H9 (cell line): ENCODE results near the gene FGR. TPM values are rescaled to one million over a fixed set of nuclear protein-coding genes. Genes with fewer than 3 reads are reported as not detected.
A peak's percentile ranks its signal among the peaks of the same experiment; 100 is the strongest.

Experiments
- DNase-seq: peaks from one replicate; pipeline ENCODE4 v3.0.0-alpha.2; 2017
- H2AFZ ChIP-seq: one replicate; pipeline ENCODE4 v1.6.1; 2013; ENCODE audit warnings: mild to moderate bottlenecking, low read length, control low read depth, moderate library complexity
- H2AK5ac ChIP-seq: 2 replicates; pipeline ENCODE4 v1.6.1; 2013; ENCODE audit warnings: low read length, control low read depth, mixed read lengths; ENCODE audit not compliant: insufficient read length
- H2BK120ac ChIP-seq: one replicate; pipeline ENCODE4 v1.6.1; 2013; ENCODE audit warnings: low read depth, mild to moderate bottlenecking, low read length, control low read depth, inconsistent platforms; ENCODE audit not compliant: poor library complexity, severe bottlenecking
- H2BK12ac ChIP-seq: 2 replicates; pipeline ENCODE4 v1.6.1; 2013; ENCODE audit warnings: low read length, control low read depth, mixed read lengths, low read depth; ENCODE audit not compliant: insufficient read length
- H2BK15ac ChIP-seq: 2 replicates; pipeline ENCODE4 v1.6.1; 2013; ENCODE audit warnings: low read depth, low read length, control low read depth
- H2BK20ac ChIP-seq: one replicate; pipeline ENCODE4 v1.6.1; 2013; ENCODE audit warnings: low read depth, mild to moderate bottlenecking, low read length, control low read depth, inconsistent platforms; ENCODE audit not compliant: poor library complexity, severe bottlenecking
- H2BK5ac ChIP-seq: 2 replicates; pipeline ENCODE4 v1.6.1; 2013; ENCODE audit warnings: low read length, control low read depth, mixed read lengths; ENCODE audit not compliant: insufficient read length
- H3K14ac ChIP-seq: 2 replicates; pipeline ENCODE4 v1.6.1; 2013; ENCODE audit warnings: low read length, control low read depth; ENCODE audit not compliant: insufficient read depth
- H3K18ac ChIP-seq: 2 replicates; pipeline ENCODE4 v1.6.1; 2013; ENCODE audit warnings: low read depth, mild to moderate bottlenecking, mixed read lengths, low read length, control low read depth; ENCODE audit not compliant: insufficient read length
- H3K23ac ChIP-seq: 2 replicates; pipeline ENCODE4 v1.6.1; 2013; ENCODE audit warnings: low read length, control low read depth, mixed read lengths, low read depth; ENCODE audit not compliant: insufficient read length
- H3K23me2 ChIP-seq: 2 replicates; pipeline ENCODE4 v1.6.1; 2013; ENCODE audit warnings: low read depth, mild to moderate bottlenecking, mixed read lengths, low read length, control low read depth; ENCODE audit not compliant: insufficient read length, poor library complexity, severe bottlenecking
- H3K27ac ChIP-seq: 2 replicates; pipeline ENCODE4 v1.5.1; 2013; ENCODE audit warnings: low read length, control low read depth, mixed read lengths, low read depth; ENCODE audit not compliant: insufficient read length
- H3K27me3 ChIP-seq: 2 replicates; pipeline ENCODE4 v1.6.1; 2013; ENCODE audit warnings: low read length, control low read depth, inconsistent platforms; ENCODE audit not compliant: insufficient read depth
- H3K4ac ChIP-seq: 2 replicates; pipeline ENCODE4 v1.6.1; 2013; ENCODE audit warnings: low read depth, mild to moderate bottlenecking, control low read depth, inconsistent platforms, low read length, moderate library complexity
- H3K4me1 ChIP-seq: 2 replicates; pipeline ENCODE4 v1.6.1; 2013; ENCODE audit warnings: low read length, control low read depth, inconsistent platforms; ENCODE audit not compliant: insufficient read depth
- H3K4me2 ChIP-seq: 2 replicates; pipeline ENCODE4 v1.6.1; 2013; ENCODE audit warnings: low read length, control low read depth, mixed read lengths; ENCODE audit not compliant: insufficient read length, insufficient read depth
- H3K56ac ChIP-seq: 2 replicates; pipeline ENCODE4 v1.6.1; 2013; ENCODE audit warnings: low read depth, mild to moderate bottlenecking, mixed read lengths, low read length, control low read depth; ENCODE audit not compliant: insufficient read length
- H3K79me1 ChIP-seq: 2 replicates; pipeline ENCODE4 v1.6.1; 2013; ENCODE audit warnings: low read depth, mild to moderate bottlenecking, moderate library complexity, low read length, control low read depth, inconsistent platforms; ENCODE audit not compliant: insufficient read depth, poor library complexity, severe bottlenecking
- H3K79me2 ChIP-seq: 2 replicates; pipeline ENCODE4 v1.6.1; 2013; ENCODE audit warnings: low read length, control low read depth, inconsistent platforms; ENCODE audit not compliant: insufficient read depth
- H3K9ac ChIP-seq: 2 replicates; pipeline ENCODE4 v1.6.1; 2013; ENCODE audit warnings: low read length, control low read depth, mixed read lengths; ENCODE audit not compliant: insufficient read length; ENCODE audit errors: extremely low read depth
- H3K9me3 ChIP-seq: one replicate; pipeline ENCODE4 v1.6.1; 2013; ENCODE audit warnings: low read depth, low read length, inconsistent platforms; ENCODE audit not compliant: control insufficient read depth
- H3T11ph ChIP-seq: one replicate; pipeline ENCODE4 v1.6.1; 2013; ENCODE audit warnings: mild to moderate bottlenecking, low read length, control low read depth, inconsistent platforms
- H4K20me1 ChIP-seq: one replicate; pipeline ENCODE4 v1.6.1; 2013; ENCODE audit not compliant: control insufficient read depth, insufficient read length, insufficient read depth
- H4K5ac ChIP-seq: 2 replicates; pipeline ENCODE4 v1.6.1; 2013; ENCODE audit warnings: low read depth, mild to moderate bottlenecking, mixed read lengths, low read length, control low read depth; ENCODE audit not compliant: insufficient read length
- H4K8ac ChIP-seq: replicated peaks from 2 replicates; pipeline ENCODE4 v1.6.1; 2013; ENCODE audit warnings: low read length, control low read depth, mixed read lengths, low read depth; ENCODE audit not compliant: insufficient read length
- H4K91ac ChIP-seq: 2 replicates; pipeline ENCODE4 v1.6.1; 2013; ENCODE audit warnings: low read depth, mild to moderate bottlenecking, moderate library complexity, mixed read lengths, low read length, control low read depth; ENCODE audit not compliant: insufficient read length
- H3K27ac Mint-ChIP-seq, 3 experiments: 2 replicates in 2 of 3; 3 replicates in 1 of 3; pipeline ENCODE4 v1.8.0; 2020 to 2021; ENCODE audit warnings: mixed read lengths in 3 of 3, mild to moderate bottlenecking in 1 of 3, moderate library complexity in 1 of 3
- H3K27me3 Mint-ChIP-seq: 2 replicates; pipeline ENCODE4 v1.8.0; 2021; ENCODE audit warnings: low read depth, mild to moderate bottlenecking, moderate library complexity, mixed read lengths
- H3K36me3 Mint-ChIP-seq, 3 experiments: 2 replicates in 2 of 3; 3 replicates in 1 of 3; pipeline ENCODE4 v1.8.0; 2020 to 2021; ENCODE audit warnings: low read depth in 3 of 3, mixed read lengths in 3 of 3; ENCODE audit not compliant: insufficient read depth in 1 of 3
- H3K4me1 Mint-ChIP-seq, 2 experiments: 2 replicates each; pipeline ENCODE4 v1.8.0; 2020; ENCODE audit warnings: mixed read lengths in 2 of 2
- H3K4me3 Mint-ChIP-seq, 2 experiments: 2 replicates in 1 of 2; 3 replicates in 1 of 2; pipeline ENCODE4 v1.8.0; 2020 to 2021; ENCODE audit warnings: mild to moderate bottlenecking in 2 of 2, mixed read lengths in 2 of 2, moderate library complexity in 1 of 2
- H3K9me3 Mint-ChIP-seq, 2 experiments: 2 replicates in 1 of 2; 3 replicates in 1 of 2; pipeline ENCODE4 v1.8.0; 2020; ENCODE audit warnings: mild to moderate bottlenecking in 2 of 2, mixed read lengths in 2 of 2, moderate library complexity in 1 of 2
- CTCF ChIP-seq: fragments of 200-600 bp; sonication (generic); conservative IDR thresholded peaks from 3 replicates; pipeline ENCODE4 v1.8.0; 2021; ENCODE audit warnings: antibody characterized with exemption, mild to moderate bottlenecking
- WGBS: extraction: QIAGEN DNeasy Blood & Tissue Kit; methylation state at CpG from one replicate; pipeline ENCODE4 v1.1.7; 2013; ENCODE audit warnings: missing lambda C conversion rate, low lambda C conversion rate, mixed read lengths; ENCODE audit not compliant: insufficient read length; ENCODE audit errors: extremely low coverage; 5-methylcytosine and 5-hydroxymethylcytosine counted together
- total RNA-seq: library from RNA; stranded (reverse); gene quantifications from 2 replicates; pipeline ENCODE4 v1.2.1, GENCODE V29; 2021

FGR gene
- total RNA-seq, 1 experiment from 2014 or later: not detected

- Histone ChIP-seq H2BK12ac (no peak overlapping the region), H2AFZ (no peak overlapping the region), H3K23me2 (peaks cover 6% of the 10 kb centered on the region), H2BK120ac (no peak overlapping the region), H4K5ac (no peak overlapping the region), H2BK20ac (no peak overlapping the region), H3K56ac (no peak overlapping the region), H2AK5ac (no peak overlapping the region), H3T11ph (no peak overlapping the region), H4K91ac (no peak overlapping the region), H3K4me2 (peak overlapping the region; percentile 75), H3K9ac (no peak overlapping the region), H3K9me3 (no peaks in the 10 kb centered on the region), H3K14ac (no peak overlapping the region), H3K4me1 (no peaks in the 10 kb centered on the region), H4K20me1 (no peaks in the 10 kb centered on the region), H3K79me1 (no peaks in the 10 kb centered on the region), H3K23ac (no peak overlapping the region), H3K27ac (no peak overlapping the region), H2BK15ac (no peak overlapping the region), H4K8ac (no peak overlapping the region), H2BK5ac (no peak overlapping the region), H3K79me2 (no peaks in the 10 kb centered on the region), H3K4ac (no peak overlapping the region), H3K27me3 (no peaks in the 10 kb centered on the region), H3K18ac (no peak overlapping the region)
- Mint-ChIP-seq H3K36me3 (no peaks in the 10 kb centered on the region), H3K27me3 (peaks cover 29% of the 10 kb centered on the region), H3K4me3 (peak overlapping the region; percentile 77 to 85), H3K27ac (peak overlapping the region in 1 of 3 experiments; percentile 53; a peak in 2 of 7 replicates), H3K4me1 (peaks cover 21 to 24% of the 10 kb centered on the region in 2 experiments), H3K9me3 (no peaks in the 10 kb centered on the region)
- WGBS: no CpG with 5 or more reads among the region's 26 CpGs
- no peak for TF ChIP-seq CTCF
- peak; percentile 79 for DNase-seq
These were observed 20.2 kb downstream of the FGR start for GRCh38 chr1:27614625-27615344.
